ENCODE measurements around the gene PTRHD1.
"Not testable (repeated sequence)": the region's sequence is repeated elsewhere in the genome, so short reads cannot be mapped to it uniquely, and the experiment has no call there.

Gene PTRHD1

GRCh38 chr2:24809316-24810007 is 16.3 kb upstream of the PTRHD1 start:
- DNase-seq (ENCODE audit: low spot score): no peak

- DNase-seq (ENCODE audit: low spot score): no peak
These were observed 13.5 kb upstream of the PTRHD1 start for GRCh38 chr2:24806661-24807036.

- not testable (repeated sequence) for DNase-seq (ENCODE audit: low spot score)
These were observed 12.8 kb upstream of the PTRHD1 start for GRCh38 chr2:24805811-24806660.

GRCh38 chr2:24800487-24800886 is 7.3 kb upstream of the PTRHD1 start:
- DNase-seq (ENCODE audit: low spot score): not testable (repeated sequence)

GRCh38 chr2:24797644-24798043 is 4.5 kb upstream of the PTRHD1 start:
- no peak for DNase-seq (ENCODE audit: low spot score)

GRCh38 chr2:24793761-24794435 is 707 bp upstream of the PTRHD1 start:
- peak; percentile 20 for DNase-seq (ENCODE audit: low spot score)

- DNase-seq (ENCODE audit: low spot score): no peak
These were observed 683 bp downstream of the PTRHD1 start for GRCh38 chr2:24792542-24792873.

- no peak for DNase-seq (ENCODE audit: low spot score)
These were observed 1.7 kb downstream of the PTRHD1 start for GRCh38 chr2:24791452-24791851.

GRCh38 chr2:24788816-24789215 is 4.4 kb downstream of the PTRHD1 start:
- no peak for DNase-seq (ENCODE audit: low spot score)

- DNase-seq (ENCODE audit: low spot score): no peak
These were observed 5.7 kb downstream of the PTRHD1 start for GRCh38 chr2:24787532-24787931.

- no peak for DNase-seq (ENCODE audit: low spot score)
These were observed 7.4 kb downstream of the PTRHD1 start for GRCh38 chr2:24785671-24786321.

- no peak for DNase-seq (ENCODE audit: low spot score)
These were observed 9.6 kb downstream of the PTRHD1 start for GRCh38 chr2:24783641-24784040.

GRCh38 chr2:24779116-24779515 is 14.1 kb downstream of the PTRHD1 start:
- no peak for DNase-seq (ENCODE audit: low spot score)

- DNase-seq (ENCODE audit: low spot score): no peak
These were observed 18.8 kb downstream of the PTRHD1 start for GRCh38 chr2:24774373-24774772.

GRCh38 chr2:24771764-24772586 is 21.2 kb downstream of the PTRHD1 start:
- no peak for DNase-seq (ENCODE audit: low spot score)

- no peak for DNase-seq (ENCODE audit: low spot score)
These were observed 22.1 kb downstream of the PTRHD1 start for GRCh38 chr2:24771061-24771460.

- no peak for DNase-seq (ENCODE audit: low spot score)
These were observed 24.6 kb downstream of the PTRHD1 start for GRCh38 chr2:24768601-24769000.

- DNase-seq (ENCODE audit: low spot score): no peak
These were observed 25.2 kb downstream of the PTRHD1 start for GRCh38 chr2:24768013-24768412.

GRCh38 chr2:24766609-24767008 is 26.6 kb downstream of the PTRHD1 start:
- no peak for DNase-seq (ENCODE audit: low spot score)

- DNase-seq (ENCODE audit: low spot score): no peak
These were observed 29.3 kb downstream of the PTRHD1 start for GRCh38 chr2:24763843-24764242.

- DNase-seq (ENCODE audit: low spot score): no peak
These were observed 30.7 kb downstream of the PTRHD1 start for GRCh38 chr2:24762518-24762917.

GRCh38 chr2:24761866-24762265 is 31.3 kb downstream of the PTRHD1 start:
- DNase-seq (ENCODE audit: low spot score): no peak

Measured in GM03348 (cell line).